ENCODE data around the gene TMEM141.
"Not testable (repeated sequence)": the region's sequence is repeated elsewhere in the genome, so short reads cannot be mapped to it uniquely, and the experiment has no call there.

TMEM141 gene

GRCh38 chr9:136776947-136777346 lies 14.2 kb upstream of the TMEM141 start:
- CTCF ChIA-PET = interaction anchor here (0.8 to 6.5 kb wide), 5 partner anchors 10 to 258 kb away, joined by 4 to 60 read pairs (median 30); partner anchors contain the start of gene LCN8

GRCh38 chr9:136777359-136777758 lies 13.8 kb upstream of the TMEM141 start:
- POLR2A ChIA-PET = interaction anchor here (1.3 kb wide), 1 partner anchor 49 kb away, joined by 6 read pairs; no protein-coding TSS in a partner anchor

More at GRCh38 chr9:136776947-136777346, 14.2 kb upstream of the TMEM141 start:
- POLR2A ChIA-PET = no interaction called here
- H3K4me3 ChIP-seq (ENCODE audit: low read depth, low read length) = no peak overlapping the region
- TF ChIP-seq CTCF (IDR thresholded peaks at IDR 0.05; ENCODE audit: insufficient read depth, low read length, missing control alignments) = no peak
- DNase-seq (ENCODE audit: low read depth, low spot score) = no peak

GRCh38 chr9:136779808-136780207 lies 11.3 kb upstream of the TMEM141 start:
- ChIA-PET POLR2A (no interaction called here), CTCF (interaction anchor here (0.7 to 6.5 kb wide), 5 partner anchors 8 to 18 kb away, joined by 3 to 60 read pairs (median 30); no protein-coding TSS in a partner anchor)
- no peak overlapping the region for H3K4me3 ChIP-seq (ENCODE audit: low read depth, low read length)
- no peak for DNase-seq (ENCODE audit: low read depth, low spot score)
- peak; percentile 1 for TF ChIP-seq CTCF (IDR thresholded peaks at IDR 0.05; ENCODE audit: insufficient read depth, low read length, missing control alignments)

More at GRCh38 chr9:136777359-136777758, 13.8 kb upstream of the TMEM141 start:
- TF ChIP-seq CTCF (IDR thresholded peaks at IDR 0.05; ENCODE audit: insufficient read depth, low read length, missing control alignments) = no peak
- DNase-seq (ENCODE audit: low read depth, low spot score) = no peak
- no peak overlapping the region for H3K4me3 ChIP-seq (ENCODE audit: low read depth, low read length)
- CTCF ChIA-PET = interaction anchor here (0.8 to 6.5 kb wide), 9 partner anchors 10 to 287 kb away, joined by 3 to 60 read pairs (median 4); partner anchors contain the start of genes LCN8 and NPDC1

GRCh38 chr9:136782452-136782851 lies 8.7 kb upstream of the TMEM141 start:
- H3K4me3 ChIP-seq (ENCODE audit: low read depth, low read length) = no peak overlapping the region

GRCh38 chr9:136784249-136784996 lies 6.7 kb upstream of the TMEM141 start:
- H3K4me3 ChIP-seq (ENCODE audit: low read depth, low read length) = no peak overlapping the region
- no peak for TF ChIP-seq CTCF (IDR thresholded peaks at IDR 0.05; ENCODE audit: insufficient read depth, low read length, missing control alignments)
- POLR2A ChIA-PET = no interaction called here
- no peak for DNase-seq (ENCODE audit: low read depth, low spot score)
- CTCF ChIA-PET = interaction anchor here (0.8 to 7.0 kb wide), 5 partner anchors 7 to 281 kb away, joined by 3 to 101 read pairs (median 60); no protein-coding TSS in a partner anchor

More at GRCh38 chr9:136782452-136782851, 8.7 kb upstream of the TMEM141 start:
- ChIA-PET POLR2A (no interaction called here), CTCF (interaction anchor here (1.1 to 2.0 kb wide), 6 partner anchors 12 to 287 kb away, joined by 3 to 5 read pairs (median 4); no protein-coding TSS in a partner anchor)
- TF ChIP-seq CTCF (IDR thresholded peaks at IDR 0.05; ENCODE audit: insufficient read depth, low read length, missing control alignments) = no peak
- DNase-seq (ENCODE audit: low read depth, low spot score) = no peak

GRCh38 chr9:136784997-136785361 lies 6.2 kb upstream of the TMEM141 start:
- no peak for DNase-seq (ENCODE audit: low read depth, low spot score)
- CTCF ChIA-PET = interaction anchor here (1.4 to 7.0 kb wide), 5 partner anchors 8 to 280 kb away, joined by 9 to 101 read pairs (median 60); no protein-coding TSS in a partner anchor
- POLR2A ChIA-PET = no interaction called here
- no peak for TF ChIP-seq CTCF (IDR thresholded peaks at IDR 0.05; ENCODE audit: insufficient read depth, low read length, missing control alignments)
- no peak overlapping the region for H3K4me3 ChIP-seq (ENCODE audit: low read depth, low read length)

- POLR2A ChIA-PET; DNase-seq (ENCODE audit: low read depth, low spot score); H3K4me3 ChIP-seq (ENCODE audit: low read depth, low read length): not testable (repeated sequence)
- CTCF ChIA-PET = interaction anchor here (0.9 to 7.0 kb wide), 11 partner anchors 9 to 303 kb away, joined by 3 to 101 read pairs (median 12); partner anchors contain the start of genes ABCA2, AJM1, FUT7 and SAPCD2
Observed at GRCh38 chr9:136785565-136786355, 5.4 kb upstream of the TMEM141 start.

All from AG04449 (cell line).